ENCODE measurements around the gene EFHD2.
"Not testable (repeated sequence)": the region's sequence is repeated elsewhere in the genome, so short reads cannot be mapped to it uniquely, and the experiment has no call there.

The EFHD2 gene

DNA sequence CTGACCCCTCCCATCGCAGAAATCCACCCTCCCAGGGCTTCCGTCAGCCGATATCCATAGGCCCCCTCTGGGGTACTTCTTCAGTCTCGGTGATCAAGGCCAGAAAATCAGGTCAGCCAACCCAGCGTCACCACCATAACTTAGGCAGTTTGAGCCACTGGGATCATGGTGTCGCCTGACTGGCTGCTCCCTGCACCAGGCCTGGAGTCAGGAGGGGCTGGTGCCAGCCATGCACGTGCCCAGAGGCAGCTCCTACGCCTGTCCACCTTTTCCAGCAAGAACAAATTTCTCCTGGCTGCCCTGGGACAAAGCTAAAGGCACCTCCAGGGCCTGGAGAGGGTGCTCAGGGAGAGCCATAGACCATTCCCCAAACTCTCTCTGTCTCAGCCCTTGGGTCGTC lies 23.8 kb downstream of the EFHD2 start:
- DNase-seq = no peak

DNA sequence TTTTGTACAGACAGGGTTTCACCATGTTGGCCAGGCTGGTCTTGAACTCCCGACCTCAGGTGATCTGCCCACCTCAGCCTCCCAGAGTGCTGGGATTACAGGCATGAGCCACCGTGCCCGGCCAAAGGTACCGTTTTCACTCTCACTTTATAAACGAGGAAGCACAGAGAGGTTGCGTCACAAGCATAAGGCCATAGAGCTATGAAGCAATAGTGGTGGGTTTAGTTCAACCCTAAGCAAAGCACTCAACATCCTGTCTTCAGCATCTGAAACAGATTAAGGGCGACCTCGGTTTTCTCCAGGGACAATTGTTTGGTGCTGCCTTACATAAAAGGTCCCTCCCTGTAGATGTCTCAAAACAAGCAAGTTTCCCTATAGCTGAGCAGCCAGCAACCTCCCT lies 25.1 kb downstream of the EFHD2 start:
- DNase-seq = not testable (repeated sequence)

DNA sequence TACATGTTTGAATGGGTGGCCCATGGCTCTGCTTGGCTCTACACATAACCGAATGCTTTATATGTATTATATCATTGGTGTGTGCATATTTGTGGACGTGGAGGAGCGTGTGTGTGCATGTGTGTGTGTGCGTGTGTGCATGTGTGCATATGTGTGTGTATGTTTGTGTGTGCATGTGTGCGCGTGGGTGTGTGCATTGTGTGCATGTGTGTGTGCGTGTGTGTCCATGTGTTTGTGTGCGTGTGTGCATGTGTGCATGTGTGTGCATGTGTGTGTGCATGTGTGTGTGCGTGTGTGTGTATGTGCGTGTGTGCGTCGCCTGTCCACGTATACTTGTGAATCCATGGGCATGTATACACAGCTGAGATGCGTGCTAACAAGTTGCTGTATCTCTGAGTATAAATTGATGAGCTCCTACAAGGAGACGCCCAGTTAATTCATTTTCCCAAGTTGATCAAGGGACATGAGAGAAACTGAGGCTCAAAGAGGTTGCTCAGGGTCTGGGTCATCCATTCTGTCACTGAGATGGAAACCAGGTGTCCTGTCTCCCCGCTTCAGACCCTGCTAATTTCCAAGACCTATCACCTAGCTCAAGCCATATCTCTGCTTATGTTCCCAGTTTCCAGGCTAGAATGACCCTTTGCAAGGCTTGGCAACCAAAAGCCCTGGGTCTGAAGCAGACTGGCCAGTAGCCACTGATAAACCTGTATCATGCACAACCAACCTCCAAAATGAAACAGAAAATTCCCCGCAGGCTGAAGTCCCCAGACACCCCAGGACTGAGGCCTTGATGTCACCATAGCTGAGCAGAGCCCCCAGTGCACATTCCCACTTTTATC lies 25.8 kb downstream of the EFHD2 start:
- no peak for DNase-seq

DNA sequence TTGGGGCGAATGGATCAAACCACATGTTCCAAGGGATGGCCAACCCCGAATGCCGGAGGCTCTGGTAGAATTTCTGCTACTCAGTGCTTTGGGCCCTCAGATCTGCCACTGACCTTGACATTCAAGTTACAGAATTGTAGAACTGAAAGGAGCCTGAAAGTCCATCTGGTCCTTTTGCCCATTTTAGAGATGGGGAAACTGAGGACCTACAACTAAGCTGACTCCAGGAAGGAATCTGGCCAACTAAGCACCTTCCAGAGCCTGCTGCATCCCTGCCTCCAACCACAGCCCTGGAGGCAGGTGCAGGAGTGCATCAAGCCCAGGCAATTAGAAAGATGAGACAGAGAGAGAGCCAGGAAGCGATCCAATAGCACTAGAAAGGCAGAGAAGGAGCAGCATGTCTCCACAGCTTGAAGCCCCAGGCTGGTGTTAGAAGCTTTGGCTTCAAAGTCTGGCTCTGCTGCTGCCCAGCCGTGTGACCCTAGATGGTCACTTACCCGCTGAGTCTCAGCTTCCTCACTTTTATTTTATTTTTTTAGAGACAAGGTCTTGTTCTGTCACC lies 27.3 kb downstream of the EFHD2 start:
- DNase-seq = no peak

DNA sequence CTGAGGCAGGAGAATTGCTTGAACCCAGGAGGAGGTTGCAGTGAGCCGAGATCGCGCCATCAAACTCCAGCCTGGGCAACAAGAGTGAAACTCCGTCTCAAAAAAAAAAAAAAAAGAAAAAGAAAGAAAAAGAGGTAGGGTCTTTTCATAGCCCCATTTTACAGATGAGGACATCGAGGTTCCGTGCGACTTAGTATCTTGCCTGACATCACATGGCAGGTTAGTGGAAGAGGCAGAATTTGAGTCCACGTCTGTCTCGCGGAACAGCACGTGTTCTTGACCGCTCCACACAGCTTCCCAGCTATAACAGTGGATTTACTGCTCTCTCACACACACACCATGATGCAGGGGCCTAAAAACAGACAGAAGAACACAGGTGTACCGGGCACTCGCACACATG lies 29.6 kb downstream of the EFHD2 start:
- DNase-seq = no peak

DNA sequence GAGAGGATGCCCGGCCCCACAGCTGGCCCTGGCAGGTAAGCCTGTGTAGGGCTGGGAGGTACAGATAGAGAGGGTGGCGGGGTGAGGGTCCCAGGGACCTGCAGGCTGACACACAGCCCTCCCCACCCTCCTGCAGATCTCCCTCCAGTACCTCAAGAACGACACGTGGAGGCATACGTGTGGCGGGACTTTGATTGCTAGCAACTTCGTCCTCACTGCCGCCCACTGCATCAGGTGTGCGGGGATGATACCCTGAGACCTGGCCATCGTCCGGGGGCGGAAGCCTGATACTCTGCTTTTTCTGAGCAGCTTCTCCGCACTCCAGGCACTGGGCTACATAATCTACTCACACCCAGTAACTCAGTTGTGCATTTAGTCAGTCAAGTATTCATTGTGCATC lies 30.7 kb downstream of the EFHD2 start:
- DNase-seq = no peak

DNA sequence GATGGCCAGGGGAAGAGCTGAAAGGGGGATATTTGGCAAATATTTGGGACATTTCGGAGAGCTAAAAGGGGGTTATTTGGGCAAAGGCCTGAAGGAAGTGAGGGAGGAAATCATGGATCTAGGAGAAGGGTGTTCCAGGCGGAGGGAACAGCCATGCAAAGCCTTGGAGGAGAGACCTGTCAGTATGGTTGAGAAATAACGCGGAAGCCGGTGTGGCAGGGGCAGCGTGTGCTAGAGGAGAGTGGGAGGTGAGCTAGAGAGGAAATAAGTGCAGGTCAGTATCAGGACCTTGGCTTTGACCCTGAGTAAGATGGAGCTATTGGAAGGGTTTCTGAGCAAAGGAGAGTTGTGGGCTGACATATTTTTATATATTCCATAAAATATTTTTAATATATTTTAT lies 31.6 kb downstream of the EFHD2 start:
- DNase-seq = no peak

DNA sequence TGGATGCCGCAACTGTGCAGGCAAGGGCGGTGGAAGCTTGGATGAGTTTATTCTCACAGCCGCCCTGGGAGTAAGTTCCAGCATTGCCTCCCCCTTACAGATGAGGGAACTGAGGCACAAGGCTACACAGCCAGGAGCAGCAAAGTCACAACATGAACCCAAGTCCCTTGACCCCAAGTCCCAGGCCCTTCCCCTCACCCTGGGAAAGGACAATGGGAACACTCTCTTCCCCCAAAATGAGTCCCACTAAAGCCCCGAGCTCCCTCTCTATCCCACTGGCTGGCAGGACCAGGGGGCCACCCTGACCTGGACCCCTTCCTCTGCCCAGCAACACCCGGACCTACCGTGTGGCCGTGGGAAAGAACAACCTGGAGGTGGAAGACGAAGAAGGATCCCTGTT lies 32.4 kb downstream of the EFHD2 start:
- DNase-seq = no peak

DNA sequence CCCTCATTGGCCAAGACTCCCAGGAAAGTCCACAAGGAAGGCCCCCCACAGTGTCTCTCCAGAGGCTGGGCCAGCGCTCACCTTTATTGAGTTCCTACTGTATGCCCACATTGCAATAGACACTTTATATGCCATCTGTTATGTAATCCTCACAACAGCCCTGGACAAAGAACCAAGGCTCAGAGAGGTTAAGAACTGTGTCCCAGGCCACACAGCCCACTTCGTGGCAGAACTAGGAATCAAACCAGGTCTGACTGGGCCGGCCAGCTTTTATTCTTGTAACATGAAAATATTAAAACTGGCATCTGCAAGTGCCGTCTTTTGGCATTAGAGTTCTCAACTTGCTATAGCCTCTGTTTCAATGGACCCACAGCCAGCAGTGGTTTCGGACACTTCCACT lies 33.1 kb downstream of the EFHD2 start:
- DNase-seq = no peak

DNA sequence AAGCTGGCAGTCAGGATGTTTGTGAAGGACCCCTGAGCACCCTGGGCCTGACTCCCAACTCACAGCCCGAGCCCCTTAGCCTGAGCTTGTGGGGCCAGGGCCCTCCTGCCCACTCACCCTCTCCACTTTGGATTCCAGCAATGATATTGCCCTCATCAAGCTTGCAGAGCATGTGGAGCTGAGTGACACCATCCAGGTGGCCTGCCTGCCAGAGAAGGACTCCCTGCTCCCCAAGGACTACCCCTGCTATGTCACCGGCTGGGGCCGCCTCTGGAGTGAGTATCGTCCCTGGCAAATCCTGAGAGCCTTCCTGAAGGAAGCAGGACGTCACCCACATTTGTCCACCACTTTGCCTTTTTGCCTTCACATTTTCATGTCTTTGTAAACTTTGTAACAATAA lies 33.6 kb downstream of the EFHD2 start:
- no peak for DNase-seq

DNA sequence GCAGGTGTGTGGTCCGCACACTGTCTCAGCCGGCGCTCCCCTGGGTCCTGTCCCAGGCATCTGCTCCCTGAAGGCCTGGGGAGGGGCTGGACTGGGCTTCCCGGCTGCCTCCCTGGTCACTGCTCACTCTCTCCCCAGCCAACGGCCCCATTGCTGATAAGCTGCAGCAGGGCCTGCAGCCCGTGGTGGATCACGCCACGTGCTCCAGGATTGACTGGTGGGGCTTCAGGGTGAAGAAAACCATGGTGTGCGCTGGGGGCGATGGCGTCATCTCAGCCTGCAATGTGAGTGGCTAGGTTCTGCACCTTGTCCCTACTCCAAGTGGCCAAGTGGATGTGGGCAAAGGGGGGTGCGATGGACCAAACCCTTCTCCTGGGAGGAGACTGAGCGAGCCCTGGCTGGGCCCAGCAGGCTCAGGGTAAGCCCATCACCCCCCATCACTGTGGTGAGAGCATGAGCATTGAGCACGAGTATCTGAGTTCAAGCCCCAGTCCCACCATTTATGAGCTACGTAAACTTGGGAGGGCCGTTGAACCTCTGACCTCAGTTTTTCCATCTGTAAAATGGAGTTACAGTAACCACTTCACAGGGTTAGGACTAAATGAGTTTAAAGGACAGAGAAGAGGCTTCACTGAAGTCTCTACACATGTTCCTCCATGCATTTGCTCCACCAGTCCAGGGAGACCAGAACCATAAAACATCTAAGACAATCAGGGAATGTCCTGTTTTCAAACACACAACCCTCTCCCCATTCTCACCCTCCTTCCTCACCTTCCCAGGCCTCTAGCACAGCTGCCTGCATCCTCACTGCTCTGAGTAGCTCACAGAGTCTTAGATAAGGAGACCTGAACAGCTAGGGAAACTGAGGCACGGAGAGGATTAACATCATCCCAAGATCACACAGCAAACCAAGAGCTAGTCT lies 35.0 kb downstream of the EFHD2 start:
- DNase-seq = no peak

DNA sequence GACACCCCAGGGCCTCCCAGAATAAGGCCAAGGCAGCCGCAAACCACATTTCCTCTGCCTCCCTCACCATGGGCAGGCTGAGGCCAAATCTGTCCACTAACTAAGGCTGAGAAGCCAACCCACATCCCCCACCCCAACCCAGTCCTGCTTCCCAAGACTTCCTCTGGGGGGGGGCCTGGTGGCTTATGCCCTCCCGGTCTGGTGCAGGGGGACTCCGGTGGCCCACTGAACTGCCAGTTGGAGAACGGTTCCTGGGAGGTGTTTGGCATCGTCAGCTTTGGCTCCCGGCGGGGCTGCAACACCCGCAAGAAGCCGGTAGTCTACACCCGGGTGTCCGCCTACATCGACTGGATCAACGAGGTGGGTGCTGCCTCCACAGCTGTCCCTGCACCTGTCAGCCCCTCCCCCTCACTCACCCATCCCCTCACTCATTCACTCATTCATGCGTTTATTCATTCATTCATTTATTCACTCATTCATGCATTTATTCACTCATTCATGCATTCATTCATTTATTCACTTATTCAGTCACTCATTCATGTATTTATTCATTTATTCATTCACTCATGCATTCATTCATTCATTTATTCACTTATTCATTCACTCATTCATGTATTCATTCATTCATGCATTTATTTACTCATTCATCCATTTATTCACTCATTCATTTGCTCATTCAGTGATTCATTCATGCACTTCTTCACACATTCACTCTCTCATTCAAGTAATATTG lies 35.9 kb downstream of the EFHD2 start:
- no peak for DNase-seq

DNA sequence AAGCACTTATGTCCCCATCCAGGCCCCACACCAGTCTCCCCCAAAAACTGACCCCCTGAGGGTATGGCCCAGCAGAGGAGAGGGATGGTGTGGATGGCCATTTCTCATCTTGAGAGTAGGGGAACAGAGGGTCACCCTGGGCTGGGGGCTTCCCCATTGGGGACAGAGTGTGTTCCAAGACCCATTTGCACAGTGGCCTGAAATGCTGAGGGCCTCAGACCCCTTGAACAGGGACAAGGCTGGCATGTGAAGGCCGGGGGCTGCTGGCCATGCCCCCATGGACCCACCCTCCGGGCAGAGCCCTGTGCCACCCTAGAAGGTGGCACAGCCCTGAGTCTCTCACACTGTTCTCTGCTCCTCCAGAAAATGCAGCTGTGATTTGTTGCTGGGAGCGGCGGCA lies 36.5 kb downstream of the EFHD2 start:
- no peak for DNase-seq

DNA sequence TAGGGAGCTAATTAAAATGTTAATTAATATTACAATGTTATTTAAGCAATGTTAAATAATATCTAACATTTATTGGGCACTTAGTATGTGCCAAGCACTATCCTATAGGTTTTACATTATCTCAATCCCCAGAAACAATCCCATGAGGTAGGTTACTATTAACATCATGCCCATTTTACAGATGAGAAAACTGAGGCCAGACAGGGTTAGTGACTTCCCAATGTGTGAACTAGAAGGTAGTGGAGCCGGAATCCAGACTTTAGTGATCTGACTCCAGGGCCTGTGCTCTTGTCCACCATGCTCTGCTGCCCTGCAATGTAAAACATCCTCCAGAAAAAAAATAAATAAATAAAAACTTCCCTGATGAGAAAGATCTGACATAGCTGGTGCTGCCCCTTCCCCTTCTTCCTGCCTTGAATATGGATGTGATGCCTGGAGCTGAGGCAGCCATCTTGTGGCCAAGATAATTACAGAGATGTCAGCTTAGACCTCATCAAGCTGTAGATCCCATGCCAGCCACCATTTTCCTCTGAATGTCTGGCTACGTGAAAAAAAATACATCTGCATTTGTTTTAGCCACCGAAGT lies 39.3 kb downstream of the EFHD2 start:
- DNase-seq = no peak

DNA sequence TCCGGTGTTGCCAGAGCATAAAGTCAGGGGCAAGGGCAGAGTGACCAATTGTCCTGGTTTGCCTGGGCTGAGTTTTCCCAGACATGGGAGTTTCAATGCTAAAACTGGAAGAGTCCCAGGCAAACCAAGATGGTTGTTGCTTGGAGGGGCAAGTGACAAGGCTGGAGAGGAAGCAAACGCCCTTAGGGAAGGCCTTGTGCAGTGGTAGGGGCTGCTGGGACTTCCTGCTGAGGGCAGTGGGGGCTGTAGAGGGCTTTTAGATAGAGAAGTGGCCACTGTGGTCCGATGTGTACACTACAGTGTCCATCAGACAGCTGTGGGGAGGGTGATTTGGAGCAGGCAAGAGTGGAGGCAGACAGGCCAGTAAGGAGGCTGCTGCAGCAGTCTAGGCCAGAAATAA lies 39.9 kb downstream of the EFHD2 start:
- DNase-seq = no peak

DNA sequence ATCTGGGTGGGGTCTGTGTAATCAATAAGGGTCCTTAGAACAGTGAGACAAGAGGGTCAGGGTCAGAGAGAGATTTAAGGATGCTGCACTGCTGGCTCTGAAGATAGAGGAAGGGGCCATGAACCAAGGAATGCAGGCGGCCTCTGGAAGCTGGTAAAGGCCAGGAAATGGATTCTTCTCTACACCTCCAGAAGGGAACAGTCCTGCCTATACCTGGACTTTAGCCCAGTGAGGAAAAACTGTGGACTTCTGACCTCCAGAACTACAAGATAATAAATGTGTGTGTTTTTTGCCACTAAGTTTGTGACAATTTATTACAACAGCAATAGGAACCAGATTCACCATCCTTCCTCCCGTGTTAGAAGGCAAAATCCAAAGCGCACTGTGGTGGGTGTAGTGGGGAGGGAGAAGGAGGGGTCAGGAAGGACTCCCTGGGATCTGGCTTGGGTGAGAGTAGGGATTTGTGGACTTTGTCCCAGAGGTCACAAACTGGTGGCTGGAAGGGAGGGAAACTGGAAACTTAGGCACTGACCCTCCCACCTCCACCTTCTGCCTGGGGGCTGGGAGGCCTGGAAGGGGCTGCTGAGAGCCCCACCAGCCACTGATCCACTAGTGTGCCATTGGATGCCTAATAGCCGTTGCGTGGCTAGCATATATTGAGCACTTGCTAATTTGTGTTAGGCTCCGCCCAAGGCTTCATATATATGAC lies 41.5 kb downstream of the EFHD2 start:
- DNase-seq = no peak

DNA sequence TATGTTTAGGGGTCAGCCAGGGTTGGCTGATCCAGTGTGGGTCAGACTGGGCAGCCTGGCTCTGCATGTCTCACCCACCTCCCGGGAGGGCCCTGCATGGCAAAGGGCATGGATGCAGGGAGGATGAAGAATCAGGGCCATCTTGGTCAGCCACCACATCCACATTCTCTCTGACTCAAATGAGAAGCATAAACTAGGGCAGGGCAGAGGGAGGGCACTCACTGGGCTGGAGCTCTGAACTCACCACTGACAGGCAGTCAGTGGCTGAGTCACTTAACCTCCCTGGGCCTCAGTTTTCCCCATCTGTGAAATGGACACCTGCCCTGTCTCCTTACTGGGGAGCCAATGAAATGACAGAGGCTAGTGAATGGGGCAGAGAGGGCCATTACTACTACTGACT lies 42.5 kb downstream of the EFHD2 start:
- no peak for DNase-seq

DNA sequence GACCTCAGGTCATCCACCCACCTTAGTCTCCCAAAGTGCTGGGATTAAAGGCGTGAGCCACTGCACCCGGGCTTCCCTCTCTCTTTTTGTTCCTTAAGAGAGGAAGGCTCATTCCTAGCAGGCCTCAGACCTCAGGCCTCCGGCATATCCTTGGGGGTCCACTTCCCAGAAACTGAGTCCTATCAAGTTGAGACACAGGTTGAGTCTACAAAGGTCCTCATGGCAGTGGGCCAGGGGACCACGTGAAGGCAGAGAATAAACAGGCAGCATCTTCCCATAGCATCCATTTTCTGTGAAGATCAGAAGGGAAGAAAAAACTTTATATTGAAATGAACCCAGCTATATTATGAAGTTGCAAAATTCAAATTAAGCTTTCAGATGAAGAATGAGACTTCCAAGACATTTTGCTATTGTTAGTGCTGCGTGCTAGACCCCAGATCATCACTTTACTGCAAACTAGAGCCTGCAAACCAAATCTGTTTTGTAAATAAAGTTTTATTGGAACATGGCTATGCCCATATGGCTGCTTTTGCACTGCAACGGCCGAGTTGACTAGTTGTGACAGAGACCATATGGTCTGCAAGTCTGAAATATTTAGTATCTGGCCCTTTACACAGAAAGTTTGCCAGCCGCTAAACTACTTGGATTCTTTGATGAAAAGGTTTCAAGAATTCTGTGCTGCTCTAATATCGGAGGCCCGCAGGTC lies 43.3 kb downstream of the EFHD2 start:
- DNase-seq = no peak

DNA sequence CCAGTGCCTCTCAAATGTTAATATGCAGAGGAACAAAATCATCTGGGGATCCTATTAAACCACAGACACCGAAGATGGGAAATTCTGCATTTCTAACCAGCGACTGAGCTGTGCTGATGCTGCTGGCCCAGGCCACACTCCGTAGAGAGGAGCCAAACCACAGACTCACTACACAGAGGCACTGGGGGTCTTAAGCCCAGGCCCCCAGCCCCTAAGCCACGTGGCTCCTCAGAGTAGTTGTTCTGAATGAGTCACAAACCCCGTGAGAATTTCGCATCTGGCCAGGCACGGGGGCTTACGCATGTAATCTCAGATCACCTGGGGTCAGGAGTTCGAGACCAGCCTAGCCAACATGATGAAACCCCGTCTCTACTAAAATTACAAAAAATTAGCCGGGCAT lies 44.0 kb downstream of the EFHD2 start:
- no peak for DNase-seq

DNA sequence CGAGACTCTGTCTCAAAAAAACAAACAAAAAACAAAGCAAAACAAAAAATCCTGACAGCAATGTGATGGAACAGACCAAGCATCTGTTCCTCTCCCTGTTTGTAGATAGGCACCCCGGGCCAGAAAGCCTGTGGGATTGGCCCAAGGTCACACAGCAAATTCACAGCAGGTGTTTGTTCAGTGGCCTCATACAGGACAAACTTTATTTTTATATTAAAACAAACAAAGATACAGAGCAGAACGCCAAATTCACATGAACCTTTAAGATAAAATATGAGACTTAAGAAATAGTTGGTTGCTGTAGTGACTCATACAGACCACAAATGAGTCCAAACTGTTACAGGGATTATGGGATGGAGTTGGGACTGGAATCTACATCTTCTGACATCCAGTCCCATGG lies 44.6 kb downstream of the EFHD2 start:
- DNase-seq = no peak

DNA sequence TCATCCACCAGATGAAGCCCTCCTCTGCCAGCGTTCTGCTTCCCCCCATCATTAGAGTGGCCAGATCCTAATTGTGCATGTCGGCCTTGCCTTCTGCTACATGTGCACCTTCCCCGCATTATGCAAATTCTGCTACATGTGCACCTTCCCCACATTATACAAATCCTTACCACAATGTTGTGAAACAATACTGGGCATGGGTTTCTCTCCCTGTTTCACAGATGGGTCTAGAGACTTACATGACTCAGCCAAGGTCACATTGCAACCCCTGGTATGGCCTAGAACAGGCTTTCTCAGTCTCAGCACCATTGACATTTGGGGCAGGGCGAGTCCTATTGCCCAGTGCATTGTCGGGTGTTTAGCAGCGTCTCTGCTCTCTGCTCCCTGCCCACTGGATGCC lies 45.8 kb downstream of the EFHD2 start:
- DNase-seq = no peak

All from NCI-H345 (cell line).